ENCODE results near the gene REV3L. TPM values are rescaled to one million over a fixed set of nuclear protein-coding genes. Genes with fewer than 3 reads are reported as not detected.

REV3L gene
- total and polyA plus RNA-seq, 2 of the 13 experiments (the other 11 are each of a cell fraction or from before 2014, with no cell fraction given), result 12.8 to 31.3 TPM

GRCh38 chr6:111259089-111259831 is 223.8 kb downstream of the REV3L start (continued):
- TF ChIP-seq ZNF574 (CRISPR knock-in tag; IDR thresholded peaks at IDR 0.05) (peak; percentile 97), FOXO4 (CRISPR knock-in tag; conservative IDR thresholded peaks at IDR 0.05) (no peak), HOXD1 (CRISPR knock-in tag; IDR thresholded peaks at IDR 0.05) (peak; percentile 73; the same call in 1 of the 2 replicates), NR1H2 (CRISPR knock-in tag; IDR thresholded peaks at IDR 0.05; ENCODE audit: borderline replicate concordance, low read depth) (no peak), CHCHD3 (CRISPR knock-in tag; IDR thresholded peaks at IDR 0.05) (no peak), SSRP1 (CRISPR knock-in tag; IDR thresholded peaks at IDR 0.05) (no peak), ZNF639 (CRISPR knock-in tag; conservative IDR thresholded peaks at IDR 0.05) (no peak; the same call in 1 of the 2 replicates), CENPBD1 (CRISPR knock-in tag; IDR thresholded peaks at IDR 0.05; ENCODE audit: borderline replicate concordance, low read depth) (no peak), PLSCR1 (CRISPR knock-in tag; IDR thresholded peaks at IDR 0.05; ENCODE audit: borderline replicate concordance) (no peak), BHLHE40 (IDR thresholded peaks at IDR 0.05; ENCODE audit: low read length) (peak; percentile 86), TOPORS (CRISPR knock-in tag; IDR thresholded peaks at IDR 0.05) (0 out of 2 replicates have a peak, but pooled peaks have one; percentile 62), E2F5 (CRISPR knock-in tag; conservative IDR thresholded peaks at IDR 0.05) (no peak; the same call in 1 of the 2 replicates), ZNF619 (CRISPR knock-in tag; IDR thresholded peaks at IDR 0.05) (peak; percentile 96; the same call in 1 of the 2 replicates), JUNB (CRISPR knock-in tag; IDR thresholded peaks at IDR 0.05; ENCODE audit: borderline replicate concordance) (no peak), ZBTB26 (CRISPR knock-in tag; IDR thresholded peaks at IDR 0.05; ENCODE audit: borderline replicate concordance) (0 out of 2 replicates have a peak, but pooled peaks have one; percentile 47), HOXA3 (CRISPR knock-in tag; IDR thresholded peaks at IDR 0.05) (peak; percentile 84), ZNF530 (CRISPR knock-in tag; IDR thresholded peaks at IDR 0.05; ENCODE audit: low read depth) (no peak), CEBPB (IDR thresholded peaks at IDR 0.05; ENCODE audit: borderline replicate concordance, low read depth, low read length) (no peak), SOX5 (CRISPR knock-in tag; IDR thresholded peaks at IDR 0.05; ENCODE audit: borderline replicate concordance) (peak; percentile 61), MAFF (IDR thresholded peaks at IDR 0.05; ENCODE audit: low read depth, low read length) (0 out of 2 replicates have a peak, but pooled peaks have one; percentile 14)

Measured in HepG2 (cell line).